ENCODE results near the gene SLC35B2. TPM values are rescaled to one million over a fixed set of nuclear protein-coding genes. Genes with fewer than 3 reads are reported as not detected.

Gene SLC35B2
- total and polyA plus RNA-seq, 2 experiments from 2014 or later, result 14.0 to 30.9 TPM

DNA sequence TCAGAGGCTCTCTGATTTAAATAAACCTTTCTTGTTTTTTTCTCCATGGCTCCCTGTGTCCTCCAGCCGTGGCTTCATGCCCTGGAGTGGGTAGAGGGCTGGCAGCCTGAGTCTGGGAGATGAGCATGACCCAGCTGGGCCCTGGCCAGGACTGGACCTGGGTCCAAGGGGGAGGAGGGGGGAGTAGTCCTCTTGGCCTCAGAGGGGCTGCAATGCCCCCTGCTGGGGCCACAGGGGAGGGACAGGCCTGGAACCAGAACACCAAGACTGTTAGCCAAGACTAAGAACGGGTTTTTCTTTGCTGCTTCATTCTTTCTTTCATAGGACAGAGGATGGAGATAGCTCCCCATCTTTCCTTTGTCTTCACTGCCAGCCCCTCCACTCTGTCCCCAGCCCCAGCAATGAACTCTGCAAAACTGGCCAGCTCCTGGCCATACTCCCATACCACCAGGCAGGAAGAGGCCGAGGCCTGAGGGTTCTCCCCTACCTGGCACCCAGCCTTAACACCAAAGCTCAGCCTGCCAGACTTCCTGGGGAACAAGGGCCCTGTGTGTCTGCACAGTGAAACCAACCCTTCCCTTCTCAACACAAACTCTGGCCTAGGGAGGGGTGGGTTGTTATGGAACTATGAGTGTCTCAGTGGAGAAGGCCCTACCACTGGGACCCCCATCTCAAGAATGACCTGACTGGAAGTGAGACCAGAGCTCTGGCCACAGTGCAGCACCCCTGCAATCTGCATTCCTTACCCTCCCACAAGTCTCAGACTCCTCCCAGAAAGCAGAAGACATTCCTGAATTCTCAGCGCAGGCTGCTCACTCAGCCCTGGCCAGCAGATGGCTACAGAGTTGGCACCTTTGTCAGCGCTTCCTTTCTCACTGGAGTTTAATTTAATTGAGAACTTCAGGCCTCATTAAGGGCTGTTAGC is 23.0 kb downstream of the SLC35B2 start:
- Histone ChIP-seq H3K4me1 (ENCODE audit: insufficient read depth) (peaks cover 19% of the 10 kb centered on the region; the same call in 1 of the 2 replicates), H3K9me2 (ENCODE audit: insufficient read depth) (no peaks in the 10 kb centered on the region), H3K27ac (ENCODE audit: low read depth) (peak overlapping the region; percentile 95), H3F3A (replicated peaks; ENCODE audit: low read depth) (peaks cover 27% of the 10 kb centered on the region), H4K20me1 (replicated peaks; ENCODE audit: insufficient read depth) (peaks cover 11% of the 10 kb centered on the region), H3K79me2 (replicated peaks; ENCODE audit: insufficient read depth) (no peaks in the 10 kb centered on the region), H3K36me3 (ENCODE audit: insufficient read depth) (peaks cover 4% of the 10 kb centered on the region; the same call in 1 of the 2 replicates), H3K4me3 (no peak overlapping the region), H3K27me3 (ENCODE audit: insufficient read depth) (0 out of 2 replicates have a peak, but pooled peaks cover 9% of the 10 kb centered on the region), H2AFZ (no peak overlapping the region), H3K4me2 (peak overlapping the region; percentile 59; the same call in 1 of the 2 replicates)
- TF ChIP-seq, protein P1, sequence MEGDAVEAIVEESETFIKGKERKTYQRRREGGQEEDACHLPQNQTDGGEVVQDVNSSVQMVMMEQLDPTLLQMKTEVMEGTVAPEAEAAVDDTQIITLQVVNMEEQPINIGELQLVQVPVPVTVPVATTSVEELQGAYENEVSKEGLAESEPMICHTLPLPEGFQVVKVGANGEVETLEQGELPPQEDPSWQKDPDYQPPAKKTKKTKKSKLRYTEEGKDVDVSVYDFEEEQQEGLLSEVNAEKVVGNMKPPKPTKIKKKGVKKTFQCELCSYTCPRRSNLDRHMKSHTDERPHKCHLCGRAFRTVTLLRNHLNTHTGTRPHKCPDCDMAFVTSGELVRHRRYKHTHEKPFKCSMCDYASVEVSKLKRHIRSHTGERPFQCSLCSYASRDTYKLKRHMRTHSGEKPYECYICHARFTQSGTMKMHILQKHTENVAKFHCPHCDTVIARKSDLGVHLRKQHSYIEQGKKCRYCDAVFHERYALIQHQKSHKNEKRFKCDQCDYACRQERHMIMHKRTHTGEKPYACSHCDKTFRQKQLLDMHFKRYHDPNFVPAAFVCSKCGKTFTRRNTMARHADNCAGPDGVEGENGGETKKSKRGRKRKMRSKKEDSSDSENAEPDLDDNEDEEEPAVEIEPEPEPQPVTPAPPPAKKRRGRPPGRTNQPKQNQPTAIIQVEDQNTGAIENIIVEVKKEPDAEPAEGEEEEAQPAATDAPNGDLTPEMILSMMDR (conservative IDR thresholded peaks at IDR 0.05; ENCODE audit: low read depth in 2 of 2), result peak; percentile 67 to 77
- TF ChIP-seq JUNB (IDR thresholded peaks at IDR 0.05; ENCODE audit: unreplicated experiment), result no peak
- Mint-ChIP-seq H3K27me3 (ENCODE audit: insufficient read depth, low read depth, poor library complexity) (peaks cover 27% of the 10 kb centered on the region), H3K36me3 (ENCODE audit: low read depth) (peaks cover 67% of the 10 kb centered on the region), H3K27ac (peak overlapping the region; percentile 90), H3K4me1 (peaks cover 43% of the 10 kb centered on the region), H3K9me3 (no peaks in the 10 kb centered on the region; the same call in 2 of the 3 replicates), H3K4me3 (no peak overlapping the region; the same call in 2 of the 3 replicates)
- peak; percentile 74 for ATAC-seq
- peak; percentile 91 for DNase-seq (ENCODE audit: low spot score)

DNA sequence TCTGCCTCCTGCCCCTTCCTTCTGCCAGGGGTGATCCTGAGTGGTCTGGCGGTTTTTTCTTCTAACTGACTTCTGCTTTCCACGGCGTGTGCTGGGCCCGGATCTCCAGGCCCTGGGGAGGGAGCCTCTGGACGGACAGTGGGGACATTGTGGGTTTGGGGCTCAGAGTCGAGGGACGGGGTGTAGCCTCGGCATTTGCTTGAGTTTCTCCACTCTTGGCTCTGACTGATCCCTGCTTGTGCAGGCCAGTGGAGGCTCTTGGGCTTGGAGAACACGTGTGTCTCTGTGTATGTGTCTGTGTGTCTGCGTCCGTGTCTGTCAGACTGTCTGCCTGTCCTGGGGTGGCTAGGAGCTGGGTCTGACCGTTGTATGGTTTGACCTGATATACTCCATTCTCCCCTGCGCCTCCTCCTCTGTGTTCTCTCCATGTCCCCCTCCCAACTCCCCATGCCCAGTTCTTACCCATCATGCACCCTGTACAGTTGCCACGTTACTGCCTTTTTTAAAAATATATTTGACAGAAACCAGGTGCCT is 23.7 kb downstream of the SLC35B2 start:
- Mint-ChIP-seq H3K4me3 (no peak overlapping the region), H3K27me3 (ENCODE audit: insufficient read depth, low read depth, poor library complexity) (peaks cover 27% of the 10 kb centered on the region), H3K36me3 (ENCODE audit: low read depth) (peaks cover 74% of the 10 kb centered on the region), H3K9me3 (no peaks in the 10 kb centered on the region; the same call in 2 of the 3 replicates), H3K27ac (no peak overlapping the region), H3K4me1 (peaks cover 47% of the 10 kb centered on the region)
- H3F3A ChIP-seq (replicated peaks; ENCODE audit: low read depth), result peaks cover 27% of the 10 kb centered on the region
- 0 out of 2 replicates have a peak, but pooled peaks cover 4% of the 10 kb centered on the region for H3K27me3 ChIP-seq (ENCODE audit: insufficient read depth)
- H2AFZ ChIP-seq, result no peak overlapping the region
- H3K4me3 ChIP-seq, result no peak overlapping the region
- H3K27ac ChIP-seq (ENCODE audit: low read depth), result peak overlapping the region; percentile 95
- no peak overlapping the region for H3K4me2 ChIP-seq
- H3K9me2 ChIP-seq (ENCODE audit: insufficient read depth), result no peaks in the 10 kb centered on the region
- ATAC-seq (no peak), DNase-seq (ENCODE audit: low spot score) (no peak)
- H3K4me1 ChIP-seq (ENCODE audit: insufficient read depth), result peaks cover 18% of the 10 kb centered on the region; the same call in 1 of the 2 replicates
- no peaks in the 10 kb centered on the region for H3K79me2 ChIP-seq (replicated peaks; ENCODE audit: insufficient read depth)
- H4K20me1 ChIP-seq (replicated peaks; ENCODE audit: insufficient read depth), result peaks cover 11% of the 10 kb centered on the region
- peaks cover 4% of the 10 kb centered on the region; the same call in 1 of the 2 replicates for H3K36me3 ChIP-seq (ENCODE audit: insufficient read depth)
- TF ChIP-seq CREB1 (CRISPR knock-in tag; IDR thresholded peaks at IDR 0.05; ENCODE audit: low read depth), result no peak
- no peak for TF ChIP-seq ZNF114 (CRISPR knock-in tag; IDR thresholded peaks at IDR 0.05)
- no peak for TF ChIP-seq ZNF331 (CRISPR knock-in tag; IDR thresholded peaks at IDR 0.05; ENCODE audit: low read depth)
- no peak for TF ChIP-seq EZH2phosphoT487 (IDR thresholded peaks at IDR 0.05; ENCODE audit: unreplicated experiment)
- TF ChIP-seq, protein P2, sequence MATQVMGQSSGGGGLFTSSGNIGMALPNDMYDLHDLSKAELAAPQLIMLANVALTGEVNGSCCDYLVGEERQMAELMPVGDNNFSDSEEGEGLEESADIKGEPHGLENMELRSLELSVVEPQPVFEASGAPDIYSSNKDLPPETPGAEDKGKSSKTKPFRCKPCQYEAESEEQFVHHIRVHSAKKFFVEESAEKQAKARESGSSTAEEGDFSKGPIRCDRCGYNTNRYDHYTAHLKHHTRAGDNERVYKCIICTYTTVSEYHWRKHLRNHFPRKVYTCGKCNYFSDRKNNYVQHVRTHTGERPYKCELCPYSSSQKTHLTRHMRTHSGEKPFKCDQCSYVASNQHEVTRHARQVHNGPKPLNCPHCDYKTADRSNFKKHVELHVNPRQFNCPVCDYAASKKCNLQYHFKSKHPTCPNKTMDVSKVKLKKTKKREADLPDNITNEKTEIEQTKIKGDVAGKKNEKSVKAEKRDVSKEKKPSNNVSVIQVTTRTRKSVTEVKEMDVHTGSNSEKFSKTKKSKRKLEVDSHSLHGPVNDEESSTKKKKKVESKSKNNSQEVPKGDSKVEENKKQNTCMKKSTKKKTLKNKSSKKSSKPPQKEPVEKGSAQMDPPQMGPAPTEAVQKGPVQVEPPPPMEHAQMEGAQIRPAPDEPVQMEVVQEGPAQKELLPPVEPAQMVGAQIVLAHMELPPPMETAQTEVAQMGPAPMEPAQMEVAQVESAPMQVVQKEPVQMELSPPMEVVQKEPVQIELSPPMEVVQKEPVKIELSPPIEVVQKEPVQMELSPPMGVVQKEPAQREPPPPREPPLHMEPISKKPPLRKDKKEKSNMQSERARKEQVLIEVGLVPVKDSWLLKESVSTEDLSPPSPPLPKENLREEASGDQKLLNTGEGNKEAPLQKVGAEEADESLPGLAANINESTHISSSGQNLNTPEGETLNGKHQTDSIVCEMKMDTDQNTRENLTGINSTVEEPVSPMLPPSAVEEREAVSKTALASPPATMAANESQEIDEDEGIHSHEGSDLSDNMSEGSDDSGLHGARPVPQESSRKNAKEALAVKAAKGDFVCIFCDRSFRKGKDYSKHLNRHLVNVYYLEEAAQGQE (IDR thresholded peaks at IDR 0.05; ENCODE audit: unreplicated experiment), result no peak
- TF ChIP-seq POLR2AphosphoS5 (IDR thresholded peaks at IDR 0.05; ENCODE audit: low read depth), result no peak
- TF ChIP-seq NANOG (IDR thresholded peaks at IDR 0.05; ENCODE audit: borderline replicate concordance), result no peak
- TF ChIP-seq, protein P3, sequence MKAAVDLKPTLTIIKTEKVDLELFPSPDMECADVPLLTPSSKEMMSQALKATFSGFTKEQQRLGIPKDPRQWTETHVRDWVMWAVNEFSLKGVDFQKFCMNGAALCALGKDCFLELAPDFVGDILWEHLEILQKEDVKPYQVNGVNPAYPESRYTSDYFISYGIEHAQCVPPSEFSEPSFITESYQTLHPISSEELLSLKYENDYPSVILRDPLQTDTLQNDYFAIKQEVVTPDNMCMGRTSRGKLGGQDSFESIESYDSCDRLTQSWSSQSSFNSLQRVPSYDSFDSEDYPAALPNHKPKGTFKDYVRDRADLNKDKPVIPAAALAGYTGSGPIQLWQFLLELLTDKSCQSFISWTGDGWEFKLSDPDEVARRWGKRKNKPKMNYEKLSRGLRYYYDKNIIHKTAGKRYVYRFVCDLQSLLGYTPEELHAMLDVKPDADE (IDR thresholded peaks at IDR 0.05), result no peak

Data from GM23338 (cell line).